HepG2 (cell line): ENCODE results near the gene IRF6. TPM values are rescaled to one million over a fixed set of nuclear protein-coding genes. Genes with fewer than 3 reads are reported as not detected.

Experiments
- ATAC-seq: fragments of 200-7000 bp; cut with Tn5 transposase; 3 replicates; pipeline ENCODE4 v1.9.1; 2020; ENCODE audit warnings: mild to moderate bottlenecking, moderate library complexity
- BruUV-seq: library from RNA; stranded (reverse); fragments of 400-500 nt; replicated peaks from 2 replicates; lab custom pipeline; 2021; lab: Mats Ljungman, UMichigan
- CTCF ChIA-PET: fragments of 300-600 bp; formaldehyde crosslinking; extraction: SDS; loops from one replicate; lab custom pipeline; 2021; ENCODE audit warnings: low total read pairs, inconsistent platforms, low intra/inter-chr PET ratio; lab: Yijun Ruan, JAX
- POLR2A ChIA-PET: fragments of 350-600 bp; sonication (Branson Sonifier 250); formaldehyde crosslinking; loops from one replicate; lab custom pipeline; 2020; ENCODE audit warnings: antibody characterized with exemption, inconsistent platforms; lab: Yijun Ruan, JAX
- DNase-seq: peaks from one replicate; pipeline ENCODE4 v3.0.0-alpha.2; 2015; ENCODE audit warnings: low spot score
- FAIRE-seq: peaks from 3 replicates; lab custom pipeline; 2011; peaks lifted over from hg19 to GRCh38; lab: Jason Lieb, UNC
- H2AFZ ChIP-seq: one replicate; pipeline ENCODE4 v1.6.1; 2011; ENCODE audit warnings: low read length, inconsistent platforms
- H3K27ac ChIP-seq: fragments of 300-600 bp; 3 replicates; pipeline ENCODE4 v1.8.0; 2011; ENCODE audit warnings: mixed run types, mild to moderate bottlenecking, mixed read lengths, low read length, inconsistent platforms; ENCODE audit not compliant: insufficient read depth; ENCODE audit errors: extremely low read length
- H3K27me3 ChIP-seq, 2 experiments: fragments of 200-600 bp in 1 of 2; 2 replicates in 1 of 2; 3 replicates in 1 of 2; pipeline versions ENCODE4 v1.6.0 to v1.8.0; 2011; ENCODE audit warnings: low read length in 2 of 2, mild to moderate bottlenecking in 2 of 2, moderate library complexity in 2 of 2, inconsistent platforms in 1 of 2; ENCODE audit not compliant: insufficient read depth in 2 of 2, control insufficient read depth in 1 of 2
- H3K36me3 ChIP-seq, 2 experiments: fragments of 200-600 bp in 1 of 2; replicated peaks in 1 of 2; 2 replicates in 1 of 2; 3 replicates in 1 of 2; pipeline versions ENCODE4 v1.5.1 to v1.8.0; 2011; ENCODE audit warnings: low read length in 2 of 2, inconsistent platforms in 1 of 2; ENCODE audit not compliant: insufficient read depth in 2 of 2, control insufficient read depth in 1 of 2
- H3K4me1 ChIP-seq: 2 replicates; pipeline ENCODE4 v1.5.1; 2012; ENCODE audit warnings: low read length, inconsistent platforms; ENCODE audit not compliant: insufficient read depth
- H3K4me2 ChIP-seq: 2 replicates; pipeline ENCODE4 v1.6.0; 2011; ENCODE audit warnings: low read depth, low read length, inconsistent platforms
- H3K4me3 ChIP-seq, 3 experiments: fragments of 200-600 bp in 1 of 3; sonication (generic), shearing (Covaris generic) in 1 of 3; replicated peaks in 1 of 3; 2 replicates each; pipeline ENCODE4 v1.5.1; 2011 to 2016; ENCODE audit warnings: low read length in 3 of 3, inconsistent platforms in 2 of 3, low read depth in 2 of 3, mild to moderate bottlenecking in 2 of 3, control low read depth in 1 of 3, mixed read lengths in 1 of 3; ENCODE audit not compliant: insufficient read depth in 1 of 3
- H3K79me2 ChIP-seq: one replicate; pipeline ENCODE4 v1.6.1; 2011; ENCODE audit warnings: low read length, inconsistent platforms; ENCODE audit not compliant: insufficient read depth
- H3K9ac ChIP-seq: 2 replicates; pipeline ENCODE4 v1.6.0; 2011; ENCODE audit warnings: mild to moderate bottlenecking, low read depth, low read length, inconsistent platforms; ENCODE audit not compliant: insufficient read depth
- H3K9me3 ChIP-seq: 2 replicates; pipeline ENCODE4 v1.5.1; 2012; ENCODE audit warnings: mild to moderate bottlenecking, low read length
- H4K20me1 ChIP-seq: 2 replicates; pipeline ENCODE4 v1.6.0; 2011; ENCODE audit warnings: inconsistent platforms, mild to moderate bottlenecking, low read length, moderate library complexity; ENCODE audit not compliant: insufficient read depth
- AKAP8 ChIP-seq: sonication (generic); formaldehyde crosslinking; IDR thresholded peaks from 2 replicates; pipeline ENCODE4 v1.5.1; 2020; ENCODE audit warnings: mild to moderate bottlenecking, missing genetic modification reagents
- FOXM1 ChIP-seq: sonication (generic); formaldehyde crosslinking; IDR thresholded peaks from 2 replicates; pipeline ENCODE4 v1.5.0; 2020; ENCODE audit warnings: missing genetic modification reagents
- GATA4 ChIP-seq: sonication (generic); IDR thresholded peaks from 2 replicates; pipeline ENCODE4 v1.6.1; 2016; ENCODE audit warnings: antibody characterized with exemption, low read depth, borderline replicate concordance
- HDAC2 ChIP-seq: sonication (generic); formaldehyde crosslinking; IDR thresholded peaks from 2 replicates; pipeline ENCODE4 v1.4.0; 2020; ENCODE audit warnings: missing genetic modification reagents
- MLLT10 ChIP-seq: sonication (generic); formaldehyde crosslinking; IDR thresholded peaks from 2 replicates; pipeline ENCODE4 v1.4.0; 2020; ENCODE audit warnings: missing genetic modification reagents
- MYC ChIP-seq: sonication (generic); formaldehyde crosslinking; IDR thresholded peaks from 2 replicates; pipeline ENCODE4 v1.9.0; 2021; ENCODE audit warnings: missing genetic modification reagents, borderline replicate concordance
- NFE2L1 ChIP-seq: sonication (generic); formaldehyde crosslinking; IDR thresholded peaks from 2 replicates; pipeline ENCODE4 v1.4.0; 2020; ENCODE audit warnings: missing genetic modification reagents, mild to moderate bottlenecking, borderline replicate concordance
- SALL1 ChIP-seq: sonication (generic); formaldehyde crosslinking; IDR thresholded peaks from 2 replicates; pipeline ENCODE4 v1.8.0; 2022; ENCODE audit warnings: mild to moderate bottlenecking, missing genetic modification reagents
- TCF7L2 ChIP-seq: IDR thresholded peaks from 2 replicates; pipeline ENCODE4 v1.6.1; 2011; ENCODE audit warnings: mild to moderate bottlenecking, low read depth, low read length, moderate library complexity
- ZBTB20 ChIP-seq: sonication (generic); formaldehyde crosslinking; IDR thresholded peaks from 2 replicates; pipeline ENCODE4 v1.8.1; 2023; ENCODE audit warnings: missing genetic modification reagents, low read depth, mild to moderate bottlenecking, borderline replicate concordance
- ZBTB7A ChIP-seq: sonication (generic); formaldehyde crosslinking; IDR thresholded peaks from 2 replicates; pipeline ENCODE4 v1.8.0; 2022; ENCODE audit warnings: mild to moderate bottlenecking, missing genetic modification reagents
- ZMYM4 ChIP-seq: sonication (generic); formaldehyde crosslinking; IDR thresholded peaks from 2 replicates; pipeline ENCODE4 v1.8.1; 2023; ENCODE audit warnings: mild to moderate bottlenecking, missing genetic modification reagents
- ZNF138 ChIP-seq: sonication (generic); formaldehyde crosslinking; IDR thresholded peaks from 2 replicates; pipeline ENCODE4 v1.5.0; 2020; ENCODE audit warnings: mild to moderate bottlenecking, low read depth, missing genetic modification reagents
- ZNF430 ChIP-seq: sonication (generic); formaldehyde crosslinking; IDR thresholded peaks from 2 replicates; pipeline ENCODE4 v1.9.0; 2021; ENCODE audit warnings: mild to moderate bottlenecking, missing genetic modification reagents
- ZNF556 ChIP-seq: sonication (generic); formaldehyde crosslinking; IDR thresholded peaks from 2 replicates; pipeline ENCODE4 v1.4.0; 2020; ENCODE audit warnings: mild to moderate bottlenecking, missing genetic modification reagents, borderline replicate concordance
- ZNF564 ChIP-seq: sonication (generic); formaldehyde crosslinking; IDR thresholded peaks from 2 replicates; pipeline ENCODE4 v1.8.1; 2023; ENCODE audit warnings: mild to moderate bottlenecking, missing genetic modification reagents
- ZNF761 ChIP-seq: sonication (generic); formaldehyde crosslinking; conservative IDR thresholded peaks from 2 replicates; pipeline ENCODE4 v1.4.0; 2020; ENCODE audit warnings: mild to moderate bottlenecking, missing genetic modification reagents
- WGBS: methylation state at CpG from one replicate; pipeline ENCODE4 v1.1.6; 2017; ENCODE audit warnings: low lambda C conversion rate; 5-methylcytosine and 5-hydroxymethylcytosine counted together
- in situ Hi-C: cut with HindIII; loops from 2 replicates; pipeline ENCODE4 v1.10.0; 2017; ENCODE audit warnings: low pct_unique_long_range_greater_than_20kb; ENCODE audit not compliant: extremely low pct_ligation_motif_present
- intact Hi-C: fragments of 100-400 bp; cut with micrococcal nuclease; formaldehyde crosslinking; loops from one replicate; pipeline ENCODE4 v1.10.0; 2022; ENCODE audit not compliant: unreplicated experiment
- polyA plus RNA-seq, 8 experiments: library from polyadenylated mRNA; depleted of rRNA in 3 of 8; stranded (reverse) in 7 of 8; unstranded in 1 of 8; fragments of >200 nt; fragmentation: Illumina TruSeq in 4 of 8; extraction: Trizol in 4 of 8; gene quantifications; 2 replicates each; pipeline versions ENCODE4 v1.2.1 to v1.2.3, GENCODE V29; 2011 to 2016; ENCODE audit warnings: low read depth in 4 of 8, missing spikeins in 1 of 8, mixed read lengths in 1 of 8; ENCODE audit not compliant: insufficient read depth in 1 of 8
- total RNA-seq, 5 experiments: library from RNA; depleted of rRNA; stranded (reverse); fragments of >200 nt; fragmentation: Illumina TruSeq; extraction: Trizol; gene quantifications; 2 replicates each; pipeline ENCODE4 v1.2.3, GENCODE V29; 2016; ENCODE audit warnings: low read depth in 1 of 5
- TF ChIP-seq, protein P1 (sequence below): sonication (generic); formaldehyde crosslinking; conservative IDR thresholded peaks from 2 replicates; pipeline ENCODE4 v1.5.0; 2020; ENCODE audit warnings: missing genetic modification reagents
- TF ChIP-seq, protein P2 (sequence below): sonication (generic); formaldehyde crosslinking; IDR thresholded peaks from 2 replicates; pipeline ENCODE4 v1.4.0; 2020; ENCODE audit warnings: mild to moderate bottlenecking, missing genetic modification reagents, borderline replicate concordance

The IRF6 gene
- total and polyA plus RNA-seq, 2 of the 13 experiments (the other 11 are each of a cell fraction or from before 2014, with no cell fraction given), result 0.02 TPM; not detected in 1

DNA sequence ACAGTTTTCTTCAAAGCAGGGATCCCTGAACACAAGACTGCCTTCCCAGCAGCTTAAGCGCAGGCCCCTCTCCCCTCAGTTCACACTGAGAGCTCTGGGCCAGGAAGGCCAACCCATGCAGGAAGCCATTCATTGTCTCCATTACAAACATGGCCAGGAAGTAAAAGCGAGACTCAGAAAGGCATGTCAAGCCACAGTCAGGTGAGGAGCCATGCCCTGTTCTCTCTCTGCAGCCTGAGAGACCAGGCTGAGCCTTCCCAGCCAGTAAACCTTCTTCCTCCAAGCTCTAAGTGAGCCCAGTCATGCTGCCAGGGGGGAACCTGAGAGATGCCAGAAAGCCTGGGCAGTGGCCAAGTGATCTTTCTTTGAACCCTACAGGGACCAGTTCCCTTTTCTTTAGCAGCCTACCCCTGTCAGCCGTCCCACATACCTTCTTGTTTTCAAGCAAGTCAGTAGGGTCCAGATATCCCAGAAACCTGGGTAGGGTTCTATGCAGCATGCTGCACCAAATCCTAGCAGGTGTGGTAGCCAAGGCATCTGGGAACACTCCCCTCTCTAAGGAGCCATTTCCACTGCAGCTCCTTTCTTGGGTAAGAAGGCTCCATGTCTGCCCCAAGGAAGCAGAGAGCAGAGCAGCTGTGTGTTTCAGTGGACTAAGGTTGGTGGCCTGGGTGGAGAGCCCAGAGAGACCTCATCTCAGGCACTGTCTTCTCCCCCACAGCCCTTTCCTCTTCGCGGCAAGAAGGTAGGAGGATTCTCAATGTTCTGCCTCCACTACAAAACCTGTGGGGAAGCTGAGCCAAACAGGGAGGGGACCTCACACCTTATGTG lies 49.1 kb downstream of the IRF6 start:
- Histone ChIP-seq H2AFZ (no peak overlapping the region), H3K36me3 (no peaks in the 10 kb centered on the region), H4K20me1 (no peaks in the 10 kb centered on the region), H3K27ac (no peak overlapping the region), H3K9ac (no peak overlapping the region), H3K27me3 (no peaks in the 10 kb centered on the region; a peak in 1 of 5 replicates), H3K4me2 (no peak overlapping the region), H3K9me3 (no peaks in the 10 kb centered on the region), H3K4me3 (no peak overlapping the region), H3K79me2 (no peaks in the 10 kb centered on the region), H3K4me1 (no peaks in the 10 kb centered on the region)
- 13% methylated on average over 4 of the region's 5 CpGs for WGBS
- BruUV-seq, result no TSS peak
- in situ Hi-C loops, result no loop called here
- TF ChIP-seq, protein P1, sequence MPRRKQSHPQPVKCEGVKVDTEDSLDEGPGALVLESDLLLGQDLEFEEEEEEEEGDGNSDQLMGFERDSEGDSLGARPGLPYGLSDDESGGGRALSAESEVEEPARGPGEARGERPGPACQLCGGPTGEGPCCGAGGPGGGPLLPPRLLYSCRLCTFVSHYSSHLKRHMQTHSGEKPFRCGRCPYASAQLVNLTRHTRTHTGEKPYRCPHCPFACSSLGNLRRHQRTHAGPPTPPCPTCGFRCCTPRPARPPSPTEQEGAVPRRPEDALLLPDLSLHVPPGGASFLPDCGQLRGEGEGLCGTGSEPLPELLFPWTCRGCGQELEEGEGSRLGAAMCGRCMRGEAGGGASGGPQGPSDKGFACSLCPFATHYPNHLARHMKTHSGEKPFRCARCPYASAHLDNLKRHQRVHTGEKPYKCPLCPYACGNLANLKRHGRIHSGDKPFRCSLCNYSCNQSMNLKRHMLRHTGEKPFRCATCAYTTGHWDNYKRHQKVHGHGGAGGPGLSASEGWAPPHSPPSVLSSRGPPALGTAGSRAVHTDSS, result no peak
- TF ChIP-seq ZNF430, result no peak
- TF ChIP-seq ZNF761, result no peak
- TF ChIP-seq ZNF138 (CRISPR knock-in tag), result no peak
- no peak for TF ChIP-seq MYC (CRISPR knock-in tag)
- TF ChIP-seq, protein P2, sequence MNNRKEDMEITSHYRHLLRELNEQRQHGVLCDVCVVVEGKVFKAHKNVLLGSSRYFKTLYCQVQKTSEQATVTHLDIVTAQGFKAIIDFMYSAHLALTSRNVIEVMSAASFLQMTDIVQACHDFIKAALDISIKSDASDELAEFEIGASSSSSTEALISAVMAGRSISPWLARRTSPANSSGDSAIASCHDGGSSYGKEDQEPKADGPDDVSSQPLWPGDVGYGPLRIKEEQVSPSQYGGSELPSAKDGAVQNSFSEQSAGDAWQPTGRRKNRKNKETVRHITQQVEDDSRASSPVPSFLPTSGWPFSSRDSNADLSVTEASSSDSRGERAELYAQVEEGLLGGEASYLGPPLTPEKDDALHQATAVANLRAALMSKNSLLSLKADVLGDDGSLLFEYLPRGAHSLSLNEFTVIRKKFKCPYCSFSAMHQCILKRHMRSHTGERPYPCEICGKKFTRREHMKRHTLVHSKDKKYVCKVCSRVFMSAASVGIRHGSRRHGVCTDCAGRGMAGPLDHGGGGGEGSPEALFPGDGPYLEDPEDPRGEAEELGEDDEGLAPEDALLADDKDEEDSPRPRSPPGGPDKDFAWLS (CRISPR knock-in tag), result no peak
- no peak for TF ChIP-seq GATA4
- no peak for TF ChIP-seq ZBTB20 (CRISPR knock-in tag)
- no peak for TF ChIP-seq ZNF564 (CRISPR knock-in tag)
- TF ChIP-seq ZNF556, result no peak
- TF ChIP-seq ZBTB7A (CRISPR knock-in tag), result no peak
- TF ChIP-seq HDAC2, result no peak
- TF ChIP-seq ZMYM4, result no peak
- no peak for TF ChIP-seq NFE2L1 (CRISPR knock-in tag)
- TF ChIP-seq AKAP8 (CRISPR knock-in tag), result no peak
- TF ChIP-seq FOXM1 (CRISPR knock-in tag), result no peak
- TF ChIP-seq SALL1 (CRISPR knock-in tag), result no peak
- no peak for TF ChIP-seq TCF7L2
- no peak for TF ChIP-seq MLLT10 (CRISPR knock-in tag)
- DNase-seq (no peak), ATAC-seq (no peak), FAIRE-seq (no peak)
- ChIA-PET POLR2A (no interaction called here), CTCF (no interaction called here)
- intact Hi-C loops, result no loop called here
